Transverse colon (tissue), 4 donors: ENCODE data around the gene MAP10. TPM values are rescaled to one million over a fixed set of nuclear protein-coding genes. Genes with fewer than 3 reads are reported as not detected.

Source experiments
- DNase-seq: peaks from one replicate; pipeline ENCODE4 v3.0.0-alpha.2; 2019
- H3K27ac ChIP-seq, 4 donors: fragments of 200-600 bp; sonication (generic); 2 replicates each; pipeline ENCODE4 v1.5.1; 2016 to 2018; ENCODE audit warnings: inconsistent platforms in 4 of 4
- H3K27me3 ChIP-seq: fragments of 200-600 bp; sonication (generic); 2 replicates; pipeline ENCODE4 v1.5.1; 2017; ENCODE audit warnings: inconsistent platforms
- H3K36me3 ChIP-seq, 4 donors: fragments of 200-600 bp; sonication (generic); 2 replicates each; pipeline ENCODE4 v1.5.1; 2017 to 2019; ENCODE audit warnings: inconsistent platforms in 4 of 4
- H3K4me1 ChIP-seq, 4 donors: fragments of 200-600 bp; sonication (generic); 2 replicates each; pipeline ENCODE4 v1.5.1; 2017 to 2020; ENCODE audit warnings: inconsistent platforms in 4 of 4
- H3K4me3 ChIP-seq, 4 donors: fragments of 200-600 bp; sonication (generic); 1 replicate in 1 of 4; 2 replicates in 3 of 4; pipeline versions ENCODE4 v1.5.1 to v1.6.1; 2017 to 2019; ENCODE audit warnings: inconsistent platforms in 4 of 4
- H3K9me3 ChIP-seq, 2 donors: fragments of 200-600 bp; sonication (generic); 2 replicates each; pipeline ENCODE4 v1.5.1; 2017 to 2019; ENCODE audit warnings: inconsistent platforms in 2 of 2
- EP300 ChIP-seq: sonication (generic); formaldehyde crosslinking; IDR thresholded peaks from one replicate; pipeline ENCODE4 v1.6.1; 2017; ENCODE audit warnings: antibody characterized with exemption, low read depth
- POLR2A ChIP-seq: fragments of 450-650 bp; IDR thresholded peaks from one replicate; pipeline ENCODE4 v1.6.1; 2016; ENCODE audit warnings: antibody characterized with exemption, mild to moderate bottlenecking, moderate library complexity
- POLR2AphosphoS5 ChIP-seq, 3 donors: sonication (generic); formaldehyde crosslinking; IDR thresholded peaks; one replicate each; pipeline ENCODE4 v1.6.1; 2016; ENCODE audit warnings: antibody characterized with exemption in 3 of 3
- WGBS, 2 donors: methylation state at CpG; one replicate each; pipeline ENCODE4 v1.1.5; 2018; ENCODE audit warnings: low coverage in 1 of 2; 5-methylcytosine and 5-hydroxymethylcytosine counted together
- in situ Hi-C, 4 donors: fragments of 200-750 bp; cut with MboI; loops; one replicate each; pipeline versions ENCODE4 v1.15.0 to v1.15.1; 2017; ENCODE audit warnings: low sequenced_read_pairs in 3 of 4, low pct_ligation_motif_present in 1 of 4, low pct_unique_long_range_greater_than_20kb in 1 of 4
- intact Hi-C: fragments of 100-400 bp; cut with DNase I; formaldehyde crosslinking; loops from one replicate; pipeline ENCODE4 v1.15.1; 2023; ENCODE audit warnings: low total_unique reads
- total RNA-seq, 4 donors: library from RNA; depleted of rRNA; stranded (reverse); fragments of >200 nt; gene quantifications; one replicate each; pipeline ENCODE4 v1.1.0, GENCODE V29; 2016
- TF ChIP-seq, protein P1 (sequence below), 5 experiments: fragments of 200-600 bp in 3 of 5; fragments of 450-650 bp in 2 of 5; sonication (generic) in 3 of 5; IDR thresholded peaks; 1 replicate in 2 of 5; 2 replicates in 3 of 5; pipeline ENCODE4 v1.5.1; 2016 to 2017; ENCODE audit warnings: antibody characterized with exemption in 5 of 5, inconsistent platforms in 3 of 5, mild to moderate bottlenecking in 2 of 5, moderate library complexity in 1 of 5

Gene MAP10
- 1 to 10 TPM in 2 of 4 donors, not detected in 2; 1.7 to 2.3 TPM for total RNA-seq

- peak within 1 kb of the TSS; percentile 76 to 79 (median 78) for H3K27ac ChIP-seq
- peaks cover 2 to 13% (median 6%) of the 10 kb centered on the region in 4 donors for H3K4me1 ChIP-seq
- intact Hi-C loops, result no loop called here
- in situ Hi-C loops, result no loop called here
- peak within 1 kb of the TSS; percentile 46 to 76 (median 61) for H3K4me3 ChIP-seq
- H3K9me3 ChIP-seq, result no peaks in the 10 kb centered on the region
- peak; percentile 76 for DNase-seq
- 15 to 43% methylated on average over 2 to 71 of the region's 75 CpGs for WGBS, 2 donors
- no peaks in the 10 kb centered on the region for H3K27me3 ChIP-seq
- H3K36me3 ChIP-seq, result no peaks in the 10 kb centered on the region
- TF ChIP-seq, protein P1, sequence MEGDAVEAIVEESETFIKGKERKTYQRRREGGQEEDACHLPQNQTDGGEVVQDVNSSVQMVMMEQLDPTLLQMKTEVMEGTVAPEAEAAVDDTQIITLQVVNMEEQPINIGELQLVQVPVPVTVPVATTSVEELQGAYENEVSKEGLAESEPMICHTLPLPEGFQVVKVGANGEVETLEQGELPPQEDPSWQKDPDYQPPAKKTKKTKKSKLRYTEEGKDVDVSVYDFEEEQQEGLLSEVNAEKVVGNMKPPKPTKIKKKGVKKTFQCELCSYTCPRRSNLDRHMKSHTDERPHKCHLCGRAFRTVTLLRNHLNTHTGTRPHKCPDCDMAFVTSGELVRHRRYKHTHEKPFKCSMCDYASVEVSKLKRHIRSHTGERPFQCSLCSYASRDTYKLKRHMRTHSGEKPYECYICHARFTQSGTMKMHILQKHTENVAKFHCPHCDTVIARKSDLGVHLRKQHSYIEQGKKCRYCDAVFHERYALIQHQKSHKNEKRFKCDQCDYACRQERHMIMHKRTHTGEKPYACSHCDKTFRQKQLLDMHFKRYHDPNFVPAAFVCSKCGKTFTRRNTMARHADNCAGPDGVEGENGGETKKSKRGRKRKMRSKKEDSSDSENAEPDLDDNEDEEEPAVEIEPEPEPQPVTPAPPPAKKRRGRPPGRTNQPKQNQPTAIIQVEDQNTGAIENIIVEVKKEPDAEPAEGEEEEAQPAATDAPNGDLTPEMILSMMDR (IDR thresholded peaks at IDR 0.05), result no peak
- TF ChIP-seq POLR2AphosphoS5 (IDR thresholded peaks at IDR 0.05) (peak in 2 of 3 donors; percentile 21 to 23), POLR2A (peak; percentile 23), EP300 (no peak)
These were observed at the start of gene MAP10 for GRCh38 chr1:232805269-232806185. MAP10 (plus strand) TSS chr1:232805416; CDS start chr1:232805450, 34 bp downstream.

DNA sequence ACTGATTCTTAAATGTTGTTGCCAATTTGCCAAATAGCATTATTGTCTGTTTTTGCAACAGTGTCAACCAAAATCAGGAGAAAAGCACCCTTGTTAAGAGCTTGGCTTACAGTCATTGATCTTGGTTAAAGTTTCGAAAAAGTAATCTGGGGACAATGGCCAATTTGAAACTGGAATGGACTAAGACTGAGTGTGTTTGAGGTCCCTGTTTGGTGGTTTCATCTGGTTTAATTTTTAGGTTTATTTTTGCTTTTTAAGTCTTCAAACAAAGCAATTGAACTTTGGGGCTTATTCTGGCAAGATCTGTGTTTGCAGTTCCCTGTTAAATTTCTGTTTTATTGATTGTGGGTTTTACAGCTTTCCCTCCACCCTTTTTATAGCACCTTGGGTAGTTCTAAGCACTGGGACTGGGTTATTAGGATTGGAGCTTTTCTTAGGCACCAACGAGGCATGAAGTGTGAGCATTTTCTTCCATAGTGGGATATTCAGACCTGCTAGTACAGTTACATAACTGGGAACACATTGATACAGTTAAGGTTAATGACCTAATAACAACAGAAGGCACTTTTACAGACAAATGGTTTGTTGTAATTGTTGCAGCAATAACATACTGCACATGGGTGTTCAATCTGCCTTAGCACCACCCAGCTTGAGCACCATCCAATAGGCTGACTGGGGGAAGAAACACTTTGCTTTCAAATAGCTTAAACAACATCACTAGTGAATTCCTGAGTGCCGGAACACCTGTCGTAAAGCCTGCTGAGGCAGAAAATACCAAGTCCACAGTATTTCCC, 40.6 kb upstream of the MAP10 start:
- Histone ChIP-seq H3K27me3 (no peaks in the 10 kb centered on the region), H3K27ac (peak overlapping the region; percentile 81 to 83 (median 82)), H3K4me1 (peaks cover 26 to 47% (median 28%) of the 10 kb centered on the region in 4 donors), H3K36me3 (no peaks in the 10 kb centered on the region), H3K9me3 (no peaks in the 10 kb centered on the region), H3K4me3 (no peak overlapping the region)
- in situ Hi-C loops, result no loop called here
- peak; percentile 64 for DNase-seq
- WGBS, 2 donors, result 17 to 51% methylated on average over 1 to 4 of the region's 4 CpGs
- TF ChIP-seq, protein P1 (IDR thresholded peaks at IDR 0.05), result no peak
- TF ChIP-seq POLR2AphosphoS5 (IDR thresholded peaks at IDR 0.05), result peak in 2 of 3 donors; percentile 27 to 62
- intact Hi-C loops, result no loop called here

DNA sequence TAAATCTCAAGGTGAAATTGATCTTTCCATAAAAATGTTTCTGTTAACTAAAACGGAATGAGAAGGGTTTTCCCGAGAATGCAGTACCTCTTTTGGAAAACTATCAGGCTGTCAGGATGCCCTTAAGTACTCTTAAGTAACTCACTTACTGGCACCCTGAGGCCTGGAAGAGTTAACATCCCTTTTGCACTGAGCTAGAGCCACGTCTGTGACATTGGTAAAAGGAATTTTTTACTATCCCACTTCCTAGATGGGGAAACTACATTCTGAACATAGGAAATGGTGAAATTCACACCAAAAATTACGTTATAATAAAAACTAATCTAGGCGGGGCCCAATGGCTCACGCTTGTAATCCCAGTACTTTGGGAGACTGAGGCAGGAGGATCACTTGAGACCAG, 39.7 kb upstream of the MAP10 start:
- no peaks in the 10 kb centered on the region for H3K36me3 ChIP-seq
- WGBS, 2 donors, result 24 to 51% methylated on average over 4 to 6 of the region's 6 CpGs
- H3K4me3 ChIP-seq, result no peak overlapping the region
- peak overlapping the region; percentile 81 to 83 (median 82) for H3K27ac ChIP-seq
- H3K27me3 ChIP-seq, result no peaks in the 10 kb centered on the region
- no peaks in the 10 kb centered on the region for H3K9me3 ChIP-seq
- DNase-seq, result no peak
- intact Hi-C loops, result no loop called here
- H3K4me1 ChIP-seq, result peaks cover 26 to 47% (median 28%) of the 10 kb centered on the region in 4 donors
- TF ChIP-seq POLR2AphosphoS5 (IDR thresholded peaks at IDR 0.05) (no peak), POLR2A (no peak), EP300 (no peak)
- TF ChIP-seq, protein P1 (IDR thresholded peaks at IDR 0.05), result no peak
- in situ Hi-C loops, result no loop called here
